Hematopoietic multipotent progenitor cell (in vitro differentiated cells): ENCODE measurements around the gene MED10. TPM values are rescaled to one million over a fixed set of nuclear protein-coding genes. Genes with fewer than 3 reads are reported as not detected.

Experiments used
- DNase-seq, 3 donors: peaks; one replicate each; pipeline ENCODE4 v3.0.0-alpha.2; 2011 to 2015; ENCODE audit warnings: low read depth in 2 of 3, low spot score in 2 of 3
- total RNA-seq: library from RNA; depleted of rRNA; stranded (reverse); fragments of >200 nt; gene quantifications from one replicate; pipeline ENCODE4 v1.2.3, GENCODE V29; 2012

The MED10 gene
- 8.6 TPM for total RNA-seq

- DNase-seq: peak; percentile 80 to 90 (median 90)
These were observed at the start of gene MED10 for GRCh38 chr5:6377905-6378765. MED10 (minus strand) TSS chr5:6378547; CDS start chr5:6378483, 64 bp downstream.

- DNase-seq: no peak
These were observed 49.3 kb upstream of the MED10 start for GRCh38 chr5:6427694-6428093.

GRCh38 chr5:6424700-6425099, 46.4 kb upstream of the MED10 start:
- DNase-seq: no peak

GRCh38 chr5:6424110-6424659, 45.8 kb upstream of the MED10 start:
- no peak for DNase-seq

GRCh38 chr5:6423327-6424109, 45.2 kb upstream of the MED10 start:
- no peak for DNase-seq

GRCh38 chr5:6419340-6419852, 41.0 kb upstream of the MED10 start:
- DNase-seq: no peak

GRCh38 chr5:6418679-6419276, 40.4 kb upstream of the MED10 start:
- no peak for DNase-seq

GRCh38 chr5:6417657-6418056, 39.3 kb upstream of the MED10 start:
- no peak for DNase-seq

GRCh38 chr5:6412811-6413210, 34.5 kb upstream of the MED10 start:
- no peak for DNase-seq

- DNase-seq: no peak
These were observed 32.8 kb upstream of the MED10 start for GRCh38 chr5:6411141-6411540.

- DNase-seq: no peak
These were observed 32.1 kb upstream of the MED10 start for GRCh38 chr5:6410421-6410820.

GRCh38 chr5:6408627-6409446, 30.5 kb upstream of the MED10 start:
- DNase-seq: no peak

- no peak for DNase-seq
These were observed 29.9 kb upstream of the MED10 start for GRCh38 chr5:6408260-6408596.

- DNase-seq: no peak
These were observed 29.4 kb upstream of the MED10 start for GRCh38 chr5:6407558-6408259.

- DNase-seq: no peak
These were observed 27.2 kb upstream of the MED10 start for GRCh38 chr5:6405591-6405990.

- DNase-seq: no peak
These were observed 25.8 kb upstream of the MED10 start for GRCh38 chr5:6404129-6404528.

- no peak for DNase-seq
These were observed 25.1 kb upstream of the MED10 start for GRCh38 chr5:6403416-6403815.

GRCh38 chr5:6402939-6403338, 24.6 kb upstream of the MED10 start:
- no peak for DNase-seq

- DNase-seq: no peak
These were observed 23.1 kb upstream of the MED10 start for GRCh38 chr5:6401410-6401809.
